Lower leg skin (tissue), 4 donors: ENCODE results near the gene TMEM87B. TPM values are rescaled to one million over a fixed set of nuclear protein-coding genes. Genes with fewer than 3 reads are reported as not detected.

Experiments
- DNase-seq, 2 donors: peaks; one replicate each; pipeline ENCODE4 v3.0.0-alpha.2; 2019; ENCODE audit warnings: low spot score in 2 of 2
- H3K4me3 ChIP-seq: fragments of 200-600 bp; sonication (generic); 2 replicates; pipeline ENCODE4 v1.5.1; 2017; ENCODE audit warnings: mild to moderate bottlenecking, low read depth; ENCODE audit not compliant: poor library complexity, severe bottlenecking
- POLR2A ChIP-seq, 2 donors: fragments of 450-650 bp; IDR thresholded peaks; one replicate each; pipeline ENCODE4 v1.6.1; 2016 to 2017; ENCODE audit warnings: antibody characterized with exemption in 2 of 2, mild to moderate bottlenecking in 1 of 2, moderate library complexity in 1 of 2
- WGBS, 2 donors: methylation state at CpG; one replicate each; pipeline ENCODE4 v1.1.5; 2018; 5-methylcytosine and 5-hydroxymethylcytosine counted together
- intact Hi-C: fragments of 100-400 bp; cut with DNase I; formaldehyde crosslinking; loops from one replicate; pipeline ENCODE4 v1.15.0; 2023; ENCODE audit warnings: low total_unique reads
- total RNA-seq, 4 donors: library from RNA; depleted of rRNA; stranded (reverse); fragments of >200 nt; gene quantifications; one replicate each; pipeline ENCODE4 v1.1.0, GENCODE V29; 2016
- TF ChIP-seq, protein P1 (sequence below), 3 donors: fragments of 450-650 bp; IDR thresholded peaks; one replicate each; pipeline ENCODE4 v1.5.1; 2016; ENCODE audit warnings: antibody characterized with exemption in 3 of 3, mild to moderate bottlenecking in 3 of 3, moderate library complexity in 2 of 3

The TMEM87B gene
- total RNA-seq, 4 donors from 2014 or later: 21.5 to 27.0 (median 24.7) TPM

DNA sequence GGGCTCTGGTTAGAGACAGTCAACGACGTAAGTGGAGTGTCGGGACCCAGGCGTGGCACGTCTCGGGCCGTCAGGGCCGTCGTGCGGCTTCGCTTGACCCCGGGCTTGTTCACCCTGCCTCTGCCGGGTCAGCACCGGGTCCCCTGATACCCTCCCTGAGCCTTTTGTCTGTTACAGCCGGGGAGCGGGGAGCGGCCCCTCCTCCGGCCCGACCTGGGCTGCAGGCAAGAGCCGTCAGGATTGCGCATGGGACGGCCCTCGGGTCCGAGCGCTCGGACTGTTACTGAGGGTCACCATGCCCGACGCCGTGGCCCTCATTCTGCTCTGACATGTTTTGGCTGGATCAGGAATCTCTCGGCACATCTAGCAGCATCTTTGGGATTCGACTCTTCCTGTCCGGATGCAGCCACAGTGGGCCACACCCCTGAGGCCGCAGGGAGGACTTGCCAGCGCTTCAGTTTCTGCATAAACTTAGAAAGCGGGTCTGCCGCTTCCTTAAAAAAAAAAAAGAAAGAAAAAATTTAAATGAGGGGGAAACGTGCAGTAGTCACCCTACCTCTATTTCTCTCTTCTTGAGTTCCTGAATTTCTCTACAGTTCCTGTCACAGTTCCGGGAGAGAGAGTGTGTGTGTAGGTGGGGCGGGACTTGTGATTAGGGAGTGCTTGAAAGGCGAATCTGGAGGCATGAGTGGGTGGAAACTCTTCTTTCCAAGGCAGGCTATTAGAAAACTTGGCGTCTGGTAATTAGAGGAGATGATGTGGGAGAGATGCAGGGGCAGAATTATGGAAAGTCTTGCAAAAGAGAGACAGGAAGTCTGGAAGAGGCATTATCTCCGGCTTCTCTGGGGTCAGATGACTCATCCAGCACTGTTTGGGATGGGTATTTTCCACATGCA is 909 bp downstream of the TMEM87B start:
- TF ChIP-seq, protein P1, sequence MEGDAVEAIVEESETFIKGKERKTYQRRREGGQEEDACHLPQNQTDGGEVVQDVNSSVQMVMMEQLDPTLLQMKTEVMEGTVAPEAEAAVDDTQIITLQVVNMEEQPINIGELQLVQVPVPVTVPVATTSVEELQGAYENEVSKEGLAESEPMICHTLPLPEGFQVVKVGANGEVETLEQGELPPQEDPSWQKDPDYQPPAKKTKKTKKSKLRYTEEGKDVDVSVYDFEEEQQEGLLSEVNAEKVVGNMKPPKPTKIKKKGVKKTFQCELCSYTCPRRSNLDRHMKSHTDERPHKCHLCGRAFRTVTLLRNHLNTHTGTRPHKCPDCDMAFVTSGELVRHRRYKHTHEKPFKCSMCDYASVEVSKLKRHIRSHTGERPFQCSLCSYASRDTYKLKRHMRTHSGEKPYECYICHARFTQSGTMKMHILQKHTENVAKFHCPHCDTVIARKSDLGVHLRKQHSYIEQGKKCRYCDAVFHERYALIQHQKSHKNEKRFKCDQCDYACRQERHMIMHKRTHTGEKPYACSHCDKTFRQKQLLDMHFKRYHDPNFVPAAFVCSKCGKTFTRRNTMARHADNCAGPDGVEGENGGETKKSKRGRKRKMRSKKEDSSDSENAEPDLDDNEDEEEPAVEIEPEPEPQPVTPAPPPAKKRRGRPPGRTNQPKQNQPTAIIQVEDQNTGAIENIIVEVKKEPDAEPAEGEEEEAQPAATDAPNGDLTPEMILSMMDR (IDR thresholded peaks at IDR 0.05): no peak
- no peak for TF ChIP-seq POLR2A (IDR thresholded peaks at IDR 0.05)
- 0% methylated on average over 24 to 39 of the region's 42 CpGs for WGBS, 2 donors
- peak; percentile 80 to 92 for DNase-seq
- peak overlapping the region; percentile 71 for H3K4me3 ChIP-seq
- intact Hi-C loops: no loop called here

DNA sequence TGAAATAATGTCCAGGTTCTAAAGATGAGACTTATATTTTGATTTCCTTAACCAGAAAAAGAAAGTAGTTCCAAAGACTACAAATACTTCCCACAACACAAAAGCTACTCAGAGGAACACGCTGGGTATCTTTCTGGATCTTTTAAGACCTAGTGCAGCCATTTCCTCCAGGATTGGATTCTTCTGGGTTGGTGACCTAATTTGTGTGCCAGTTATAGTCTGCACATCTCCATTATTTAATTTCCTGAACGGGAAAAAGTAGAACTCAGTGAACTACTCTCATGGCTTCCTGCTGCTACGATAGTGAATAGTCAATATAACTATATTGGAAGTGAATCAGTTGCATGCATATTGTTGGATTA is 1.5 kb downstream of the TMEM87B start:
- no peak for DNase-seq
- TF ChIP-seq, protein P1 (IDR thresholded peaks at IDR 0.05): no peak
- no peak for TF ChIP-seq POLR2A (IDR thresholded peaks at IDR 0.05)
- intact Hi-C loops: no loop called here
- no peak overlapping the region for H3K4me3 ChIP-seq
- WGBS, 2 donors: 6 to 15% methylated on average over 3 of the region's 3 CpGs

DNA sequence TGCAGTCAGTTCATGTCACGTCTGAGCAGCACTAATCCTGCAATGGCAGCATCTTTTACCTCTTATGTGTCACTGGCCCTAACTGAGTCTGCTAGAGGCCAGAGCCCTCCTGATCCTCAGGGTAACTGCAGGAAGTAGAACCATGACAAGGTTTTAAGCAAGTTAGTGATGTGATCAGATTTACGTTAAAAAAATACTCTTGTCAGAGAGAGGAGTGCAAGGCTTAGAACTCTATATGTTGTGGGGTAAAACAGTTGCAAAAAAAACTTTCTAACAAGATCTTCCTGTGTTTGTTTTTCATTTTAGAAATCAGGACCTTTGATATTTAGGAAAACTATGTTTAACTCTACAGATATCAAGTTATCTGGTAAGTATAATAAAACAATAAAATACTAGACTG is 4.6 kb downstream of the TMEM87B start:
- TF ChIP-seq POLR2A (IDR thresholded peaks at IDR 0.05): no peak
- TF ChIP-seq, protein P1 (IDR thresholded peaks at IDR 0.05): no peak
- no peak for DNase-seq
- no peak overlapping the region for H3K4me3 ChIP-seq
- intact Hi-C loops: no loop called here
- 86 to 87% methylated on average over 2 of the region's 2 CpGs for WGBS, 2 donors

DNA sequence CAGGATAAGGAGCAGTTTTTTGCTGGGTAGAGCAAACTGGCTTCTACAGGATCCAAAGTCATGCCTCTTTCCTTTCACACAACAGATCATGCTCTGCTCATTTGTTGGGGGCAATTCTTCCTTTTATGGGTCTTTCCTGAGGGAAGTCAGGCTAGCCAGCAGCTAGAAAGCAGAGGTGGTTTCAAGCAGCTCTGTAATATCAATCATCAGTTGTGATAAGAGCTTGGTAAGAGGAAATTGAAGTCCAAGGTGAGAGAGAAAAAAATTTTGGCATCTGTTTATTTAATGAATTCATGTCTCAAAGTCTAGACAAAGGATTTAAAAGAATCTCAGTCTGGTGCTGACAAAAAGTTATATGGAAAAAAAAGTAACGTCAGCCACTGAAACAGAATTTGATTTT is 6.2 kb downstream of the TMEM87B start:
- 87 to 94% methylated on average over 1 of the region's 1 CpG for WGBS, 2 donors
- TF ChIP-seq, protein P1 (IDR thresholded peaks at IDR 0.05): no peak
- TF ChIP-seq POLR2A (IDR thresholded peaks at IDR 0.05): no peak
- no peak overlapping the region for H3K4me3 ChIP-seq
- DNase-seq: no peak
- intact Hi-C loops: no loop called here

DNA sequence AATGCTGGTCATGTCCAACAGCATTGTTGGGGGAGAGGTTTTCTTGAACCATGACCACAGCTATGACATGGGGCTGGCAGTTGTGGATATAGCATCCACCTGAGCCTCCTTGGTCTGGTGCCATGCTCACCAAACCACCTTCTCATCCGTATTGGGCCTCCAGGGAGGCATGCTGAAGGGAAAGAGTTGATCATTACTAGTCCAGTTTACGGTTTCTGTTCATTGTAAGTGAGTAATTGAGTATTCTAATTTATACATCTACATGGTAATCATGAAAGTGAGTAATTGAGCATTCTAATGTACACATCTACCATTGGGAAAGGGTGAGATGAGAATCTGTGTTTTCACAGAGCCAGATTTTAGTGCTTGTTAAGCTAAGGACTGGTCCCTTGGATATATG is 6.8 kb downstream of the TMEM87B start:
- DNase-seq: no peak
- no peak overlapping the region for H3K4me3 ChIP-seq
- intact Hi-C loops: no loop called here
- TF ChIP-seq, protein P1 (IDR thresholded peaks at IDR 0.05): no peak
- TF ChIP-seq POLR2A (IDR thresholded peaks at IDR 0.05): no peak
- 91 to 92% methylated on average over 2 of the region's 2 CpGs for WGBS, 2 donors
